Renal pelvis (tissue), 4 donors: ENCODE results near the gene SLC27A4. TPM values are rescaled to one million over a fixed set of nuclear protein-coding genes. Genes with fewer than 3 reads are reported as not detected.

Experiments
- DNase-seq: peaks from one replicate; pipeline ENCODE4 v3.0.0-alpha.2; 2013
- polyA plus RNA-seq, 3 donors: library from polyadenylated mRNA; unstranded; fragments of 120-200 nt; gene quantifications; one replicate each; pipeline ENCODE4 v1.2.1, GENCODE V29; 2013; ENCODE audit not compliant: insufficient read length in 3 of 3

The SLC27A4 gene
- polyA plus RNA-seq, 3 donors: 19.6 to 24.6 (median 22.7) TPM

- no peak for DNase-seq
Measured at GRCh38 chr9:128361296-128361985, 21.1 kb downstream of the SLC27A4 start.

- peak; percentile 82 for DNase-seq
Measured at GRCh38 chr9:128361986-128362646, 21.8 kb downstream of the SLC27A4 start.

GRCh38 chr9:128362774-128363173 lies 22.4 kb downstream of the SLC27A4 start:
- no peak for DNase-seq

- DNase-seq: no peak
Measured at GRCh38 chr9:128365525-128365924, 25.2 kb downstream of the SLC27A4 start.

- no peak for DNase-seq
Measured at GRCh38 chr9:128369024-128369706, 28.8 kb downstream of the SLC27A4 start.

- no peak for DNase-seq
Measured at GRCh38 chr9:128370367-128370751, 30.0 kb downstream of the SLC27A4 start.

GRCh38 chr9:128370752-128371629 lies 30.7 kb downstream of the SLC27A4 start, which contains the start of gene URM1:
URM1 (plus strand) TSS chr9:128371374; CDS start chr9:128371381, 7 bp downstream.
- DNase-seq: peak; percentile 96

- DNase-seq: no peak
Measured at GRCh38 chr9:128371630-128372117, 31.3 kb downstream of the SLC27A4 start.

GRCh38 chr9:128372188-128372641 lies 31.9 kb downstream of the SLC27A4 start:
- DNase-seq: no peak

GRCh38 chr9:128372784-128373183 lies 32.5 kb downstream of the SLC27A4 start:
- DNase-seq: no peak

GRCh38 chr9:128374221-128374675 lies 33.9 kb downstream of the SLC27A4 start:
- no peak for DNase-seq

- DNase-seq: no peak
Measured at GRCh38 chr9:128375865-128376264, 35.5 kb downstream of the SLC27A4 start.

GRCh38 chr9:128382261-128382660 lies 41.9 kb downstream of the SLC27A4 start:
- no peak for DNase-seq

GRCh38 chr9:128383007-128383753 lies 42.9 kb downstream of the SLC27A4 start:
- DNase-seq: no peak

GRCh38 chr9:128383791-128384190 lies 43.5 kb downstream of the SLC27A4 start:
- no peak for DNase-seq

GRCh38 chr9:128384801-128385495 lies 44.6 kb downstream of the SLC27A4 start:
- DNase-seq: no peak

- DNase-seq: no peak
Measured at GRCh38 chr9:128385496-128386460, 45.5 kb downstream of the SLC27A4 start.

- no peak for DNase-seq
Measured at GRCh38 chr9:128388150-128388549, 47.8 kb downstream of the SLC27A4 start.
